Pancreas (tissue), 10 donors: ENCODE data around the gene ALG12. TPM values are rescaled to one million over a fixed set of nuclear protein-coding genes. Genes with fewer than 3 reads are reported as not detected.
"Not testable (repeated sequence)": the region's sequence is repeated elsewhere in the genome, so short reads cannot be mapped to it uniquely, and the experiment has no call there.

ENCODE experiments used
- ATAC-seq, 4 donors: fragments of 200-7000 bp; cut with Tn5 transposase; one replicate each; pipeline versions ENCODE4 v1.8.0 to v1.9.1; 2020; ENCODE audit warnings: mild to moderate bottlenecking in 4 of 4, moderate library complexity in 4 of 4
- DNase-seq, 6 donors: peaks; one replicate each; pipeline ENCODE4 v3.0.0-alpha.2; 2020
- FAIRE-seq: peaks from 2 replicates; lab custom pipeline; 2012; peaks lifted over from hg19 to GRCh38; lab: Jason Lieb, UNC
- H3K27ac ChIP-seq, 4 donors: fragments of 200-600 bp; sonication (generic); 1 replicate in 3 of 4; 2 replicates in 1 of 4; pipeline versions ENCODE4 v1.5.0 to v1.8.0; 2020
- H3K27me3 ChIP-seq, 4 donors: fragments of 200-600 bp; one replicate each; pipeline ENCODE4 v1.8.0; 2021
- H3K36me3 ChIP-seq, 3 donors: fragments of 200-600 bp; sonication (generic) in 1 of 3; one replicate each; pipeline versions ENCODE4 v1.5.0 to v1.8.0; 2020 to 2021
- H3K4me1 ChIP-seq, 3 donors: fragments of 200-600 bp; one replicate each; pipeline ENCODE4 v1.8.0; 2021
- H3K4me3 ChIP-seq, 4 donors: fragments of 200-600 bp; sonication (generic) in 2 of 4; one replicate each; pipeline versions ENCODE4 v1.5.0 to v1.8.0; 2020 to 2021
- H3K9me3 ChIP-seq, 4 donors: fragments of 200-600 bp; one replicate each; pipeline ENCODE4 v1.8.0; 2021
- WGBS, 2 donors: extraction: QIAGEN DNeasy Blood & Tissue Kit; methylation state at CpG; one replicate each; pipeline ENCODE4 v1.1.7; 2013; 5-methylcytosine and 5-hydroxymethylcytosine counted together
- intact Hi-C, 3 donors: fragments of 100-400 bp; cut with DNase I; formaldehyde crosslinking; loops; one replicate each; pipeline versions ENCODE4 v1.11.1 to v1.14.2; 2022
- polyA plus RNA-seq, 2 donors: library from polyadenylated mRNA; stranded (reverse); fragments of 200-250 nt; gene quantifications; one replicate each; pipeline ENCODE4 v1.2.3, GENCODE V29; 2013
- total RNA-seq, 6 donors: library from RNA; stranded (reverse); fragmentation: NEBNext Ultra II Directional in 4 of 6; extraction: Animal tissue kit (Norgen Biotek cat#: 25700) in 4 of 6; gene quantifications; one replicate each; pipeline versions ENCODE4 v1.2.1 to v1.2.4, GENCODE V29; 2021 to 2023
- TF ChIP-seq, protein P1 (sequence below), 4 donors: fragments of 200-600 bp; sonication (generic) in 3 of 4; IDR thresholded peaks; one replicate each; pipeline versions ENCODE4 v1.5.0 to v1.8.0; 2021; ENCODE audit warnings: antibody characterized with exemption in 4 of 4
- donor health status: healthy with polysubstance abuse.
- donor health status: DM: no; HTN: no; CAD: no; lungs with moderate emphysema.
- donor health status: DM: no; HTN: no; CAD: no.
- donor health status: control.
- donor health status: control.
- donor health status: Bipolar disorder and iron deficiency.
- donor health status: DM: yes; HTN: yes; CAD: no.
- donor health status: DM: no; HTN: no; CAD: no.
- donor health status: DM: no; HTN: no; CAD: no.
- donor health status: DM: yes; HTN: yes; CAD: no.

ALG12 gene
- total and polyA plus RNA-seq, 8 donors, result 7.1 to 13.1 (median 10.8) TPM

DNA sequence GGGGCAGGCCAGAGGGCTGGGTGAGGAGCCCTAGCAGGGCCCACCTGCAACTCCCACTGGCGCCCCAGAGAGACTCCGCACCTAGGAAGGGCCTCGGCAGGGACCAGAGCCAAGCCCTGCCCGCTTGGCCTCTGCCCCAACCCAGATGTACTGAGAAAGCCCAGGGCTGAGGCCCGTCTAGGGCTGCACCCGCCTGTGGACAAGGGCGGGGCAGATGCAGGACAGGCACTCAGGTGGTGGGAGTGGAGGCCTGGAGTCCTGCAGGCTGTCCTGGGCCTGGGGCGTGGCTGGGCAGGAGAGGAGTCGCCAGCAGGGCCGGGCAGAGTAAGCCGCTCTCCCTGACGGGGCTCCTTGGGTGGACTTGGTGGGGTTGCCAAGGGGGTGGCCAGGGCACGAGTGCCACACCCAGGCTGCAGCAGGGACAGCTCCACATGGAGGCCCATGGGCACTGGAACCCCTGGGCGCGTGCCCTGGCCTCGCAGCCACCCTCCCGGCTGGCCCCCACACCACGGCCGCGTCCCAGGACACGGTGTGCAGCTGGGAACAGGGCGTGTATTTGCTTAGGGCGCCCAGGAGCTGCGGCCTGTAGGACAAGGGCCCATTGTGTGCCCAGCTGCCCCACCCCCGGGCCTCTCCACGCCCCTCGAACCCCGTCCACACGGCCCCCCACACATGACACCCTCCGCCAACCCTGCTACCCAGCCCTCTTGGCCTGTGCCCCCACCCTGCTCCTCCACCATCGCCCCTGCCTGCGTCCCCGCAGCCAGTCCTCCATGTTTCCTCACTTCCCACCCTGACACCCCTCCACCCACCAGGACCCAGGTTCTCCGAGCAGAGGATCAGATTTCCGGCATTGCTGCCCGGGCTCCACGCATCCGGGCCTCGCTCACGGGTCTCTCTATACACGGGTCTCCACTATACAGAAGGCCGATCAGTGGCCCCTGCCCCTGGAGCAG is 31.0 kb upstream of the ALG12 start:
- ATAC-seq (peak; percentile 52 to 63 (median 61)), DNase-seq (peak; percentile 87 to 98 (median 95)), FAIRE-seq (no peak)
- Histone ChIP-seq H3K36me3 (no peaks in the 10 kb centered on the region), H3K9me3 (no peaks in the 10 kb centered on the region), H3K4me1 (peaks cover 58 to 63% (median 61%) of the 10 kb centered on the region in 3 donors), H3K4me3 (peak overlapping the region; percentile 1 to 55 (median 44)), H3K27me3 (no peaks in the 10 kb centered on the region), H3K27ac (peak overlapping the region; percentile 86 to 99 (median 98))
- TF ChIP-seq, protein P1, sequence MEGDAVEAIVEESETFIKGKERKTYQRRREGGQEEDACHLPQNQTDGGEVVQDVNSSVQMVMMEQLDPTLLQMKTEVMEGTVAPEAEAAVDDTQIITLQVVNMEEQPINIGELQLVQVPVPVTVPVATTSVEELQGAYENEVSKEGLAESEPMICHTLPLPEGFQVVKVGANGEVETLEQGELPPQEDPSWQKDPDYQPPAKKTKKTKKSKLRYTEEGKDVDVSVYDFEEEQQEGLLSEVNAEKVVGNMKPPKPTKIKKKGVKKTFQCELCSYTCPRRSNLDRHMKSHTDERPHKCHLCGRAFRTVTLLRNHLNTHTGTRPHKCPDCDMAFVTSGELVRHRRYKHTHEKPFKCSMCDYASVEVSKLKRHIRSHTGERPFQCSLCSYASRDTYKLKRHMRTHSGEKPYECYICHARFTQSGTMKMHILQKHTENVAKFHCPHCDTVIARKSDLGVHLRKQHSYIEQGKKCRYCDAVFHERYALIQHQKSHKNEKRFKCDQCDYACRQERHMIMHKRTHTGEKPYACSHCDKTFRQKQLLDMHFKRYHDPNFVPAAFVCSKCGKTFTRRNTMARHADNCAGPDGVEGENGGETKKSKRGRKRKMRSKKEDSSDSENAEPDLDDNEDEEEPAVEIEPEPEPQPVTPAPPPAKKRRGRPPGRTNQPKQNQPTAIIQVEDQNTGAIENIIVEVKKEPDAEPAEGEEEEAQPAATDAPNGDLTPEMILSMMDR (IDR thresholded peaks at IDR 0.05), result no peak
- intact Hi-C loops, result no loop called here
- WGBS, 2 donors, result 29 to 33% methylated on average over 29 to 42 of the region's 42 CpGs

DNA sequence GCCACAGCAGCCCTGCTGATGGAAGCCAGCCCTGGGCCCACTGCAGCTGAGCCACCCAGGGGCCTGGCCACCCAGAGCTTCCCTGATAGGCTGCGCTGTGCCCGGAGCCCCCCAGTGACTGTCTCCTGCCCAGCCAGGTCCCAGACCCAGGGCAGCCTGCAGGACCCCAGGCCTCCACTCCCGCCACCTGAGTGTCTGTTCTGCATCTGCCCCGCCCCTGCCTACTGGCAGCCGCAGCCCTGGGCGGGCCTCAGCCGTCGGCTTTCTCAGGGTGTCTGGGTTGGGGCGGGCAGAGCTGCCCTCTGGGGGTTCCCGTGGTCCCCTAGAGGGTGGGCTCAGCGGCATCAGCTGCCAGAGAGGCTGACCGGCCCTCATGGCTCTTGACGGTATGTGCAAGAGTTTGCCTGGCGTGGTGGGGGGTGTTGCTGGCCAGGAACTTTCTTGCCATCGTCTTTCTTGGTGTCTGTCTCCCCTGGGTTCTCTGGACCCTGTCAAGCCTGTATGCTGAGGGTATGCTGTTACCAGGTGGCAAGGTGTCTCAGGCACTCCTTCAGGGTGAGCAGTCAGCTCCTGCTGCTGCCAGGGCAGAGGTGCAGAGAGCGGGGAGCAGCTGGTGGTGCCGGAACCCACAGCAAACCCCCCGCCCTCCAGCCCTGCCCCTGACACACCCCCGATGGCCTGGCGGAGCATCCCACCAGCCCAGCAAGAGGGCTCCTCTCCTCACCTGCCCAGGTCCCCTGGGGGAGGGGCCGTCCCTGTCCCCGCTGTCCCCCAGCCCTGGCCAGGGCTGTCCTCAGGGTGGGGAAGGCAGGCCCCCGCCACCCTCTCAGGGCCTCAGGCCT is 30.1 kb upstream of the ALG12 start:
- ATAC-seq (peak; percentile 6 to 16 (median 8)), DNase-seq (peak in 3 of 6 donors; percentile 66 to 81 (median 70)), FAIRE-seq (no peak)
- 24 to 27% methylated on average over 23 of the region's 23 CpGs for WGBS, 2 donors
- H3K4me3 ChIP-seq, result peak overlapping the region; percentile 1 to 55 (median 44)
- peak overlapping the region; percentile 86 to 99 (median 98) for H3K27ac ChIP-seq
- no peaks in the 10 kb centered on the region for H3K9me3 ChIP-seq
- no peaks in the 10 kb centered on the region for H3K27me3 ChIP-seq
- peaks cover 49 to 54% (median 52%) of the 10 kb centered on the region in 3 donors for H3K4me1 ChIP-seq
- no peaks in the 10 kb centered on the region for H3K36me3 ChIP-seq
- TF ChIP-seq, protein P1 (IDR thresholded peaks at IDR 0.05), result no peak
- intact Hi-C loops, result no loop called here

GRCh38 chr22:49947296-49947622 is 29.0 kb upstream of the ALG12 start:
- no peak for ATAC-seq
- 69 to 77% methylated on average over 6 of the region's 6 CpGs for WGBS, 2 donors
- peaks cover 38 to 43% (median 42%) of the 10 kb centered on the region in 3 donors for H3K4me1 ChIP-seq
- TF ChIP-seq, protein P1 (IDR thresholded peaks at IDR 0.05), result no peak
- FAIRE-seq, result no peak
- no peaks in the 10 kb centered on the region for H3K36me3 ChIP-seq
- intact Hi-C loops, result no loop called here
- DNase-seq, result no peak
- peak overlapping the region in 3 of 4 donors; percentile 40 to 55 (median 49) for H3K4me3 ChIP-seq
- H3K27me3 ChIP-seq, result no peaks in the 10 kb centered on the region
- no peaks in the 10 kb centered on the region for H3K9me3 ChIP-seq
- H3K27ac ChIP-seq, result peak overlapping the region; percentile 86 to 99 (median 98)

- peaks cover 33 to 38% (median 37%) of the 10 kb centered on the region in 3 donors for H3K4me1 ChIP-seq
- H3K36me3 ChIP-seq, result no peaks in the 10 kb centered on the region
- ATAC-seq (no peak), FAIRE-seq (no peak), DNase-seq (peak in 2 of 6 donors; percentile 43 to 51)
- H3K9me3 ChIP-seq, result no peaks in the 10 kb centered on the region
- no peaks in the 10 kb centered on the region for H3K27me3 ChIP-seq
- H3K4me3 ChIP-seq, result peak overlapping the region in 3 of 4 donors; percentile 40 to 55 (median 49)
- TF ChIP-seq, protein P1 (IDR thresholded peaks at IDR 0.05), result no peak
- 75 to 82% methylated on average over 17 of the region's 17 CpGs for whole genome bisulfite sequencing, 2 donors
- intact Hi-C loops, result no loop called here
- H3K27ac ChIP-seq, result peak overlapping the region; percentile 86 to 99 (median 98)
Measured at GRCh38 chr22:49946612-49947295, 28.5 kb upstream of the ALG12 start.

GRCh38 chr22:49945042-49945794 is 27.0 kb upstream of the ALG12 start:
- H3K9me3 ChIP-seq, ATAC-seq, H3K27me3 ChIP-seq, H3K36me3 ChIP-seq, H3K4me3 ChIP-seq, intact Hi-C loops: not testable (repeated sequence)
- Histone ChIP-seq H3K27ac (peak overlapping the region in 3 of 4 donors; percentile 27 to 55 (median 35)), H3K4me1 (peaks cover 24 to 29% (median 27%) of the 10 kb centered on the region in 3 donors)
- 80 to 84% methylated on average over 17 of the region's 17 CpGs for WGBS, 2 donors
- FAIRE-seq (peak; percentile 23), DNase-seq (peak in 3 of 6 donors; percentile 37 to 58 (median 43))
